SK-N-MC (cell line): ENCODE results near the gene PSORS1C1.

ENCODE experiments used
- DNase-seq: peaks from one replicate; pipeline ENCODE4 v3.0.0-alpha.2; 2011; ENCODE audit warnings: low read depth, low spot score
- H3K27ac ChIP-seq: fragments of 200-600 bp; sonication (generic); 2 replicates; pipeline ENCODE4 v1.5.1; 2016; ENCODE audit warnings: mixed run types
- H3K36me3 ChIP-seq: fragments of 200-600 bp; sonication (generic); 2 replicates; pipeline ENCODE4 v1.6.1; 2017; ENCODE audit warnings: antibody characterized with exemption, low read length, mixed read lengths; ENCODE audit not compliant: insufficient read depth
- H3K4me3 ChIP-seq: fragments of 200-600 bp; sonication (generic); 2 replicates; pipeline ENCODE4 v1.5.1; 2016
- H3K9ac ChIP-seq: fragments of 200-600 bp; sonication (generic); 2 replicates; pipeline ENCODE4 v1.8.0; 2017; ENCODE audit warnings: mixed run types, mixed read lengths; ENCODE audit not compliant: insufficient read length
- H3K9me3 ChIP-seq: fragments of 200-600 bp; sonication (generic); 2 replicates; pipeline ENCODE4 v1.6.1; 2017; ENCODE audit warnings: low read depth, mild to moderate bottlenecking, antibody characterized with exemption, low read length, moderate library complexity, mixed read lengths
- EZH2 ChIP-seq: fragments of 200-600 bp; sonication (generic); IDR thresholded peaks from one replicate; pipeline ENCODE4 v1.6.1; 2017; ENCODE audit warnings: antibody characterized with exemption
- FOXP2 ChIP-seq: optimal IDR thresholded peaks from 2 replicates; pipeline ENCODE3; 2011; ENCODE audit warnings: mild to moderate bottlenecking, moderate library complexity; ENCODE audit not compliant: insufficient read depth; ENCODE audit errors: extremely low read length, control extremely low read depth
- POLR2AphosphoS5 ChIP-seq: IDR thresholded peaks from 2 replicates; pipeline ENCODE4 v1.6.1; 2012; ENCODE audit warnings: mild to moderate bottlenecking, low read depth, low read length, borderline replicate concordance

The PSORS1C1 gene

GRCh38 chr6:31111712-31112111, 2.9 kb upstream of the PSORS1C1 start:
- no peak for TF ChIP-seq POLR2AphosphoS5
- no peak for TF ChIP-seq EZH2
- no peak for TF ChIP-seq FOXP2
- Histone ChIP-seq H3K36me3 (no peaks in the 10 kb centered on the region), H3K9me3 (no peaks in the 10 kb centered on the region), H3K4me3 (no peak overlapping the region), H3K27ac (no peak overlapping the region), H3K9ac (no peak overlapping the region)
- no peak for DNase-seq

DNA sequence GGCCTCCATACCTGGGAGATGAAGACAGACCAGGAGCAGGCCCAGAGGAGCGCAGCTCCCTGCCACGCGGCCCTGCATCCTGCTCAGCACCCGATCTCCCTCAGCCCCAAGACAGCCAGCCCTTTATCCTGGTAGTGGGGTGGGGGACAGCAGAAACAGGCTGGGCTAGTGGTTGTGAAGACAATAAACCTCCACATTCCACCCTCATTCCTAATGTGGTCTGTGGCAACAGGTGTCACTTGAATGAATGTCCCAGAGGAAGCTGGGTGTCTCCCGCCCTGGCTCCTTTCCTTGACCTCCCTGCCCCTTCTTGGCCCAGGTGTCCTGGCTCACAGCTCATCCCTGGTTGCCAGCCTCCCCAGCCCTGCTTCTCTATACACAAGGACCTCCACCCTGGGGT, 2.1 kb upstream of the PSORS1C1 start, which contains the start of gene C6orf15:
C6orf15 (minus strand) TSS at position 98 of the 400 bp plus-strand sequence; CDS start at position 78, 20 bp downstream.
- no peak within 1 kb of the TSS for H3K4me3 ChIP-seq
- TF ChIP-seq FOXP2 (no peak), POLR2AphosphoS5 (no peak), EZH2 (no peak)
- no peaks in the 10 kb centered on the region for H3K36me3 ChIP-seq
- H3K9me3 ChIP-seq, result no peaks in the 10 kb centered on the region
- no peak within 1 kb of the TSS for H3K27ac ChIP-seq
- no peak within 1 kb of the TSS for H3K9ac ChIP-seq
- no peak for DNase-seq

DNA sequence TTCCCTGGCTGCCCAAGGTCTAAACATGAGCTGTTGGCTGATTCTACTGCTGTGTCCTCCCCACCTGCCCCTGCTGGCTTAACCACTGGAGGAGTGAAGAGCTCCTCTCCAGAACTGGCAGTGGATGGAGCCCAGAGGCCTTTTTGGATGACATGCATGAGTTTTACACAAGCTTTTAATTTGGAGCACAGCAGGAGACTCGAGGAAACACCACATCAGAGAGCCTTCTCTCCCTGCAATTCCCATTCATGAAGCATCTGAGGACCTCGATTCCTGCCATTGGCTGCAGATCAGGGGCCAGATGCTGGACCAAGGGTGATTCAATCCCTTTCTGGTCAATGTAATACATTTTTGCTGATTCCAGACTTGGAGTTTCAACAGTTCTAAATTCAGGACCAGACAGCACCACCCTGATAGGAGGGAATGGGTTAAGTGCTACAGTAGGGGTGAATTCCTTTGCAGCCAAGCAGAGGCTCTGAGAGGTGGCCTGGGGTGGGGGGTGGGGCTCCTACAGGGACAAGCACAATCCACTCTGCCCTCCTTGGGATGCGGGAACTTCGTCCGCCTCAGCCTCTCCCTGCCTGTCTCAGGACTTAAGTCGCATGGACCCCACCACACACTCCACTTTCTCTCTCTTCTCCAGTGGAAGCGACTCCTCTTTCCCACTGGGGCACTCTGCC, 599 bp upstream of the PSORS1C1 start:
- Histone ChIP-seq H3K9me3 (no peaks in the 10 kb centered on the region), H3K9ac (no peak overlapping the region), H3K4me3 (0 out of 2 replicates have a peak overlapping the region, but pooled peaks have one; percentile 0), H3K27ac (no peak overlapping the region), H3K36me3 (no peaks in the 10 kb centered on the region)
- no peak for DNase-seq
- no peak for TF ChIP-seq FOXP2
- no peak for TF ChIP-seq POLR2AphosphoS5
- TF ChIP-seq EZH2, result no peak

DNA sequence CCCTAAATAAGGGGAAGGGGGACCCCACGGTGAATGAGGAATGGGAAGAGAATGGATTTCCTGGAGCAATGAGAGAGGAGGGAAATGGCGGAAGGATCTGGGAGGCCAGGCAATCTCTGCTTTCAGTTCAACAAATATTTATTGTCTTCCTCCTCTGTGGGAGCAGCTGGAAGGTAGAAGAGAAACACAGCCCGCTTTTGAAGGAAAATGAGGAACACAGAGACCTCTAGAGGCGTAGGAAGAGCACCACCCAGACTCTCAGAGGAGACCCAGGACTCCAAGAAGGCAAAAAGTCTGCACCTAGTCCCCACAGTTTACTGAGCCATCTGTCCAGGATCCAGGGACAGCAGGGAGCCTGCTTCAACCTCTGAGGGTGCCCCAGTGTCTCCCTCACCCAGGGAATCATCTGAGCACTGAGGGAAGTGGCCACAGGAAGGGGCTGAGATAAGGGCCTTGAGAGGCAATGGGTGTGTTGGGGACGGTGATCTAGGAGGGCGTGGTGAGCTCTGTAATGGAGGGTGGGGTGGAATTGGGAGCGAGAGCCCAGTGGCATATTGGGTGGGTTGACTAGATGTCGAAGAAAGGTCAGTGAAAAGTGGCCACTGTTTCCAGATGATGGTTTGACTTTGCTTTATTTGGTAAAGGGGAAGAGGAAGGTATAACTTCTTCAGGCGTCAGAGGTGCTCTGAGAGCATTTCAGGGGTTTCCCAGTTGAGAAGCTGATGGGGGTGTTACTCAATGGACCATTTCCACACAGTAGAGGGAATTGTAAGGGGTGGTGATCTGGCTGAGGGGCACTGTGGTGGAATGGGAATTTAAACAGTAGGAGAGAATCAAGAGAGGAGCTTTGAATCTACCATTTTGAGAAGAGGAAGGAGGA, 610 bp downstream of the PSORS1C1 start:
- H3K27ac ChIP-seq, result no peak overlapping the region
- H3K4me3 ChIP-seq, result no peak overlapping the region
- TF ChIP-seq FOXP2 (no peak), EZH2 (no peak), POLR2AphosphoS5 (no peak)

DNA sequence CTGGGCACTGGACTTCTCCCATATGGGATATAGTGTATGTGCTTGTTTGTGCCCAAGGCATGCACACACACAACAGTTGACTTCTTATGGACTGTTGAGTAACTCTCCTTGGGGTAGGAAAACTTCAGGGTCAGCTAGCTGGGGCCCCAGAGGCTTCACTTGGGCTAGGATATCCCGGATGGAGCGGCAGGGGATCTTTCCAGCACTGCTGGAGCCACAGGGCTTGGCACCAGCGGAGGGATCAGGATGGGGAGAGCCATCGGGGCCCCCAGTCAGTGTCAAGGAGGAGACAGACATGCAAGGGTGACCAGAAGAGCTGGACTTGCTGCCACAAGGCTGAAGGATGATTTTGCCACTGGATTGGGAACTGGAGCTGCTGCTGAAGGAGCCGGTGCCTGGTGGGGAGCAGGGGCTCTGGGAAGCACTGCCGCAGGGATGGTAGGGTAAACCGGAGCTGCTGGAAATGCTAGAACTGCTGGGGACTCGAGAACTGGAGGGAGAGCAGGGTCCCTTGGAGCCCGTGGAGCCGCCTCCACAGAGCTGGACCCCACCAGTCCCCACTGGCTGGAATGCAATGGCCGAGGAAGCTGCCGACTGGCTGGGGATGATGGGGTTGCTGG, 1.5 kb downstream of the PSORS1C1 start:
- TF ChIP-seq POLR2AphosphoS5 (no peak), EZH2 (no peak), FOXP2 (no peak)
- H3K36me3 ChIP-seq, result no peaks in the 10 kb centered on the region
- no peak overlapping the region for H3K27ac ChIP-seq

More for the DNA sequence above, 610 bp downstream of the PSORS1C1 start:
- Histone ChIP-seq H3K9me3 (no peaks in the 10 kb centered on the region), H3K36me3 (no peaks in the 10 kb centered on the region), H3K9ac (no peak overlapping the region)
- no peak for DNase-seq

DNA sequence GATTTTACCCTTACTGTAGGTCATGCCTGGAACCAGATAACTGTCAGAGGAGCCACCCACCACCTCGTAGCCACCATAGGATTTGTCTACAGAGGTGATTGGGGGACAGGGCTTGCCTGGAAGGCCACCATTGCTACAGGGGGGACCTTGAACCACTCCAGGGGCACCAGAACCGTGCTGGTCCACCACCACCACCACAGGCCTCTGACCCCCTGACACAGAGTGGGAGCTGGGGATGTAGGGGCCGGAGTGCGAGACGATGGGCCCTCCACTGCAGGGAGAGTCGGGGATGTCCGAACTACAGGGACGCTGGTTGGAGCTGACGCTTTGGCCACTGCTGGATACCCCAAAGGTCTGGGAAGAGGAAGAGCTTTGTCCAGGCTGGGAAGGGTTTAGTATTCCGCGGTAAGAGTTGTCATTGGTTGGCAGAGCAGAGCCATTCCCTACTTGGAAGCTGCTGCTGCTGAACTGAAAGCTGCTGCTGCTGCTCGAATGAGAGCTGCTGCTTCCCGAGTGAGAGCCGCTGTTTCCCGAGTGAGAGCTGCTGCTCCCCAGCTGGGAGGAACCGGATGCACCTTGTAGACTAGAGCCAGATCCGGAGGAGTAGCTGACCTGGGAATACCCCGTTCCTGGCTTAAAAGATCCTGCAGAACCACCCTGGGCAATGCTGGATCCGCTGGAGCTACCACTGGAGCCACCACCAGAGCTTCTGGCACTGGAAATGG, 2.2 kb downstream of the PSORS1C1 start:
- no peak overlapping the region for H3K4me3 ChIP-seq

More for the DNA sequence above, 1.5 kb downstream of the PSORS1C1 start:
- no peaks in the 10 kb centered on the region for H3K9me3 ChIP-seq
- H3K4me3 ChIP-seq, result no peak overlapping the region
- no peak overlapping the region for H3K9ac ChIP-seq
- no peak for DNase-seq

DNA sequence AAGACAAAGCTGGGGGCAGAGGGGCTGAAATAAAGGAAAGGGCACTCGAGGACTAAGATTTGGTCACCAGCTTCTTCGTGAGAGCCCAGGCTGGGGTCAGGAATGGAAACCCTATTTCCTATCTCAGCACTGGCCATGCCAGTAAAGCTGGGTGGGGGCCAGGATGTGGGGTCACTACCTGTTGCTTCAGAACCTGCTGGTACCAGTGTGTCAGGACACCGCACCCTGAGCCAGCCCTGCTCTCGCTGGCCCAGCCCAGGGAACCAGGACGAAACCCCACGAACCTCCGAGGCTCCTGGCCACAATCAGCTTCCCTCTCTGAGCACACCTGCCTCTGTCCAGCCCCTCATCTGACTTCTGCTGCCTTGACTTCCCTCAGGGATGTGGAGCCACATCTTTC, 3.6 kb downstream of the PSORS1C1 start:
- no peak for DNase-seq
- no peaks in the 10 kb centered on the region for H3K36me3 ChIP-seq
- H3K27ac ChIP-seq, result no peak overlapping the region
- no peak overlapping the region for H3K4me3 ChIP-seq
- TF ChIP-seq EZH2, result no peak
- TF ChIP-seq FOXP2, result no peak
- no peak for TF ChIP-seq POLR2AphosphoS5
- no peak overlapping the region for H3K9ac ChIP-seq
- no peaks in the 10 kb centered on the region for H3K9me3 ChIP-seq

More for the DNA sequence above, 2.2 kb downstream of the PSORS1C1 start:
- Histone ChIP-seq H3K27ac (no peak overlapping the region), H3K36me3 (no peaks in the 10 kb centered on the region), H3K9ac (no peak overlapping the region), H3K9me3 (no peaks in the 10 kb centered on the region)
- TF ChIP-seq EZH2 (no peak), POLR2AphosphoS5 (no peak), FOXP2 (no peak)
- no peak for DNase-seq
